ENCODE results near the gene COPZ2.

The COPZ2 gene

DNA sequence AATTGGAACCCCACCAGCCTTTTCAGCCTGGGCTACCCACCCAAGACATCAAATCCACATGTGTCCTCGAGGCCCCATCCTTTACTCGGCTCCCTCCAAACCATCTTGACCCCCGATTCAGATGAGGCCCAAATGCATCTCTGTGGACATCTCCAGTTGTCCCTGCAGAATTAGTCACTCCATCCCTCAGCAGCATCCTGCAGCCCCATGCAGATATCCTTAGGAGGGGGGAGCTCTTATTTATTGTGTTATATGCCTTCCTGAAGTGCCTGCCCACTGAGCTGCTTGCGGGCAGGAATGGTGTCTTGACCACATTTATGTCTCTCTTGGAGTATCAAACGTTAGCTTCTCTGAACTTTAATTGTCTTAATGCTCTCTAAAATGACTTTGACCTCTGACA, 51.1 kb downstream of the COPZ2 start:
- DNase-seq (ENCODE audit: low read depth in 2 of 2), result no peak

DNA sequence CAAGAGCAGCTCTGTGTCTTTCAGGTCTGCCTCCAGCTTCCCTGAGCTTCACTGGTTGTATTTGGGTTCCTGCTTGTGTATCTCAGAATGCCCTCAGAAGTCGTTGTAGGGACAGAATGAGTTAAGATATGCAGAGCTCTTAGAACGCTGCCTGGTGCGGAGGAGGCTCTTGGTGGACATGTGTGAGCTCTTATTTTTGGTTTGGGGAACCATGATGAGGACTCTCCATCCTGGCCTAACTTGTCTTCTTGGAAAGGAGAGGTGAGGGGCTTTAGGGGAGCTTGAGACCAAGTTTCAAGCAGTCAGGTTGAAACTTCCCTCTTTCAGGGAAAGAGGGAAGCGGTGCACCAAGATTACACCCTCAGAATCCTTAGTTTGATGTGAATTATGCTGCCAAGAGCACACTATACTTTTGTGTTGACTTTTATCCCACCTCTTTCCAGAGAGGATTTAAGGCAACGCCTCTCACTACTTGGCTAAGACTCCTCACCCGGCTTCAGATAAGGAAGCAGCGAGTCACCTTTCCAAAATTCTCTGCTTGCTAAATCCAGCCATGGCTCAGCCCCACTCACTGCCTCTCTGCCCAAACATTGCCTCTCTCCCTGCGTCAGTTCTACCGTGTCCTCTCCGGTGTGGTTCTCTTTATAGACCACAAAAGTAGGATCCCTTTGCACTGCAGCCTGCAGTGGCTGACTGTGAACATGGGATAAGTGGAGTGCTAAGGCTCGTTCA, 53.9 kb downstream of the COPZ2 start:
- no peak for DNase-seq (ENCODE audit: low read depth in 2 of 2)

DNA sequence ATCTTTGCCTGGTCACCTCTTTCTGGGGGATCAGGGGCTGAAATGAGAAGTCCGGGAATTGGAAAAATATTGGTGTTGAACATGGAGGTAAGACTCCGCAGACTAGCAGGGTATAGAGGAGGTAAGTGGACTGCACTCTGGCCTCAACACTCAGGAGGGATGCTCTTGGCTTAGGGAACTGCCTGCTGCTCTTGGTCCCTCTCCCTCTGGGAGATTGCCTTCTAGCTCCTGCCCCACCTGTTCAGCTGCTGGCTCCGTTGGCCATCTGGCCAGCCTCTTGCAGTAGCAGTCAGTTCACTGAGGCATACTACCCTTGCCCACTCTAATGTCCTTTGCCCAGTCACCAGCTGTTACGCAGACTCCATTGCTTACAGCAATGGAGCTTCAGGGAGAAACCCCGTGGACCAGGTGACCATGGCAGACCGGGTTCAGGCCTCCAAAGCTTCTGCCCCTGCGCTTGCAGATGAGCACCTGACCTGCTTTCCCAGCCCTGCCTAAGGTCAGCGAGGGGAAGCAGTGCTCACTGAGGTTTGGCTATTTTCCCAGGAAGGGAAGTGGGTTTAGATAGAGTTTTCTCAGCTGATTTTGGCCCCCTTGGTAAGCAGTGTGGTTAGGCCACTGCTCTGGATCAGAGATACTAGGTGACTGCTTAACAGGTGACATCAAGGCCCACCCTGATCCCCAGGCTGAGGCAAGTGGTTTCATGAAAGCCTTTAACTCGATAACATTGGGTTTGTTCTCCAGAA, 54.8 kb downstream of the COPZ2 start:
- DNase-seq (ENCODE audit: low read depth in 2 of 2), result no peak

DNA sequence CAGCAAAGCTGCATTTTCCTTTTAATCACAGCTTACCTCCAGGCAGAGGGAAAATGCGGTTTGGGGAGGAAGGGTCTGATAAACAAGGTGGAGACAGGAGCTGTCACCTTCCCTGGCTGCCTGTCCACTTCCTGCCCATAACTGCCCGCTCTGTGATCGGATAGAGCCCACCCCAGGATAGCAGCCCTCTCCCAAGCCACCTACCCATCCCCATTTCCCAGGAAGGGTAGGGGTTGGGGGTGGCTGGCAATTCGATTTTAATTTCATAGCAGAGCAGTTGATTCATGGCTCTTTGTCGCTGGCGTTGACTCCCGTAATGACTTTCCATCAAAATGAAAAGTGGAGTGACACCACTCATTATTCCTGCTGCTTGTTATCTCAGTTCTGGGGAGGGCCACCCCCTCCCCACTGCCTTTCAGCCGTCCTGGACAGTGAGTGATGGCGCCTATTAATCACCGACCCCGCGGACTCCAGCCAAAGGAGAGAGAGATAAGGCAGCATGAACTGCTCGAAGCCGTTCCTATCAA, 55.4 kb downstream of the COPZ2 start:
- DNase-seq (ENCODE audit: low read depth in 2 of 2), result no peak

DNA sequence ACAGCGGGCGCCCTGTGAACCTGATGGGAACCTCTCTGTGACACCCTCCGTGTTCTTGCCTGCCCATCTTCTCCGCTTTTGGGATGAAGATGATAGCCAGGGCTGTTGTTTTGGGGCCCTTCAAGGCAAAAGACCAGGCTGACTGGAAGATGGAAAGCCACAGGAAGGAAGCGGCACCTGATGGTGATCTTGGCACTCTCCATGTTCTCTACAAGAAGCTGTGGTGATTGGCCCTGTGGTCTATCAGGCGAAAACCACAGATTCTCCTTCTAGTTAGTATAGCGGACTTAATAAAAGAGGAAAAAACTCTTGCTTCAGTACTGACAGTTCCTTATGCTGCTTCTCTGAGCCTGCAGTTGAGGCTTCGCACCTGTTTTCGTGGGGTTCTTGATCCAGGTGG, 56.1 kb downstream of the COPZ2 start:
- DNase-seq (ENCODE audit: low read depth in 2 of 2), result no peak

DNA sequence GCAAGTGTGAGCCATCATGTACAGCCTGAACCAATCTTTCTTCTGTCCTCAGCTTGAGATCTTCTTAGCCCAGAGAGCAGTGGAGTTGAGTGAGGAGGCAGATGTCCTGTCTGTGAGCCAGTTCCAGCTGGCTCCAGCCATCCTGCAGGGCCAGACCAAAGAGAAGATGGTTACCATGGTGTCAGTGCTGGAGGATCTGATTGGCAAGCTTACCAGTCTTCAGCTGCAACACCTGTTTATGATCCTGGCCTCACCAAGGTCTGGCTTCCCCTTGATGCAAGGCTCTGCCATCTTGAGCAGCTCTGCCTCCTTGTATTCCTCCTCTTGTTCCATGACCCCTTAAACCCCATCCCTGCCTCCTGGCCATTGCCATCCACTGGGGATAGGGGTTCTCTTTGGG, 57.1 kb downstream of the COPZ2 start:
- no peak for DNase-seq (ENCODE audit: low read depth in 2 of 2)

DNA sequence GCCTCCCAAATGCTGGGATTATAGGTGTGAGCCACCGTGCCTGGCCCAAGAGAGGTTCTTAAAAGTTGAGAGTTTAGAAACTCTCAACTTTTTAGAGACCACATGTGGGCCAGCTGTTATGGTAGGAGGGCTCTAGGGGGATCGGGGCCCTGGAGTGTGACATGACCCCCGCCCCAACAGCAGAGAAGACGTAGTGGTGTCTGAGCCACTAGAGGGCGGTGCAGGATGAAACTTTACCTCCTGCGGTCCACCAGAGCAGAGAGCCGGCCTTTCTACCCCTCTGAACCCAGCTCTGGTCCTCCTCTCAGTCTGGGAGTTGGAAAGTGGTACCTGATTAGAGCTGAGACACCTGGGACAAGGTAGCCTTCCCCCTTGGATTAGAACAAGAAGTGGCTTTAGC, 59.3 kb downstream of the COPZ2 start:
- peak in 1 of 2 donors; percentile 12 for DNase-seq (ENCODE audit: low read depth in 2 of 2)
